Stomach smooth muscle (tissue), 2 donors: ENCODE results near the gene MEIKIN.
"Not testable (repeated sequence)": the region's sequence is repeated elsewhere in the genome, so short reads cannot be mapped to it uniquely, and the experiment has no call there.

Experiments used
- H3K27ac ChIP-seq: one replicate; pipeline ENCODE4 v1.7.0; 2013; ENCODE audit warnings: mild to moderate bottlenecking, low read length, inconsistent platforms
- H3K27me3 ChIP-seq, 2 donors: one replicate each; pipeline ENCODE4 v1.7.0; 2013; ENCODE audit warnings: low read length in 2 of 2; ENCODE audit not compliant: insufficient read depth in 2 of 2, control insufficient read depth in 1 of 2
- H3K36me3 ChIP-seq, 2 donors: one replicate each; pipeline ENCODE4 v1.7.0; 2013; ENCODE audit warnings: low read length in 2 of 2; ENCODE audit not compliant: control insufficient read depth in 2 of 2, insufficient read depth in 2 of 2
- H3K4me1 ChIP-seq: one replicate; pipeline ENCODE4 v1.7.0; 2013; ENCODE audit warnings: low read length; ENCODE audit not compliant: control insufficient read depth, insufficient read depth
- H3K4me3 ChIP-seq, 2 donors: one replicate each; pipeline ENCODE4 v1.7.0; 2013; ENCODE audit warnings: low read length in 2 of 2
- H3K9ac ChIP-seq, 2 donors: one replicate each; pipeline ENCODE4 v1.7.0; 2013; ENCODE audit warnings: low read length in 2 of 2, mild to moderate bottlenecking in 1 of 2
- H3K9me3 ChIP-seq, 2 donors: one replicate each; pipeline ENCODE4 v1.7.0; 2013; ENCODE audit warnings: low read length in 2 of 2; ENCODE audit not compliant: control insufficient read depth in 2 of 2
- donor health status: healthy.
- donor health status: Pancreatic carcinoma.

Gene MEIKIN

DNA sequence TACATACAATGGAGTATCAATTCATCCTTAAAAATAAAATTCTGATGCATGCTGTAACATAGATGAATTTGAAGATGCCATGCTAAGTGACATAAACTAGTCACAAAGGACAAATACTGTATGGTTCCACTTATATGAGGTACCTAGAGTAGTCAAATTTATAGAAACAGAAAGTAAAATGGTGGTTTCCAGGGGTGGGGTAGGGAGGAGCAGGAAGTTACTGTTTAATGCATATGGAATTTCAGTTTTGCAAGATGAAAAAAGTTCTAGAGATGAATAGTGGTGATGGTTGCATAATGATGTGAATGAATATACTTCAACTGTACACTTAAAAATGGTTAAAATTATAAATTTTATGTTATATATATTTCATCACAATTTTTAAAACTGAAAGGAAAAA, 91.3 kb downstream of the MEIKIN start:
- H3K36me3 ChIP-seq: no peaks in the 10 kb centered on the region
- H3K27ac ChIP-seq: no peak overlapping the region
- H3K27me3 ChIP-seq: no peaks in the 10 kb centered on the region
- H3K9me3 ChIP-seq: no peaks in the 10 kb centered on the region
- H3K4me1 ChIP-seq: no peaks in the 10 kb centered on the region
- no peak overlapping the region for H3K9ac ChIP-seq
- no peak overlapping the region for H3K4me3 ChIP-seq

DNA sequence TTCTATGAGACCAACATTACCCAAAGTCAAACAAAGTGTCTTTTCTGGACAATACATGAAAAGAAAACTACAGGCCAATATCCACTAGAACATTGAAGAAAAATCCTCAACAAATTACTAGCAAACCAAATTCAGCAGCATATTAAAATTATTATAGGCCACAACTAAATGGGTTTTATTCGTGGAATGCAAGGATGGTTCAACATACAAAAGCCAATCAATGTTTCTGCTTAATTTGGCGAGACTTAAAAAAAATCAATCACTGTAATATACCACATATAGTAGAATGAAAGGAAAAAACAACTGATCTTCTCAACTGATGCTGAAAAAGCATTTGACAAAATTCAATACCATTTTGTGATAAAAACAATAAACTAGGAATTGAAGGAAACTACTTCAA, 96.8 kb downstream of the MEIKIN start:
- Histone ChIP-seq H3K4me3 (no peak overlapping the region), H3K9me3 (peaks cover 4 to 8% of the 10 kb centered on the region in 2 donors), H3K27me3 (no peaks in the 10 kb centered on the region), H3K4me1 (no peaks in the 10 kb centered on the region), H3K27ac (no peak overlapping the region), H3K36me3 (no peaks in the 10 kb centered on the region), H3K9ac (no peak overlapping the region)

DNA sequence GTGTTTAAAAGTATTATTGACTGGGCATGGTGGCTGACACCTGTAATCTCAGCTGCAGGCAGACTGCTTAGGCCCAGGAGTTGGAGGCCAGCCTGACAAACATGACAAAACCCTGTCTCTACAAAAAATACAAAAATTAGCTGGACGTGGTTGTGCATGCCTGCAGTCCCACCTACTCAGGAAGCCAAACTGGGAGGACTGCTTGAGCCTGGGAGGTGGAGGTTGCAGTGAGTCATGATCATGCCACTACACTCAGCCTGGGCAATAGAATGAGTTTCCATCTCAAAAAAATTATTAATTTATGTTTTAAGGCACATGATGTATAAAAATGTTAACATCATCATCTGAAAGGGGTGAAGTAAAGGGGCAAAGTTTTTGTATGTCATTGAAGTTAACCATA, 98.9 kb downstream of the MEIKIN start:
- H3K36me3 ChIP-seq: no peaks in the 10 kb centered on the region
- H3K4me1 ChIP-seq: no peaks in the 10 kb centered on the region
- no peak overlapping the region for H3K9ac ChIP-seq
- no peaks in the 10 kb centered on the region for H3K27me3 ChIP-seq
- H3K27ac ChIP-seq: no peak overlapping the region
- H3K4me3 ChIP-seq: no peak overlapping the region
- peaks cover 4 to 8% of the 10 kb centered on the region in 2 donors for H3K9me3 ChIP-seq

DNA sequence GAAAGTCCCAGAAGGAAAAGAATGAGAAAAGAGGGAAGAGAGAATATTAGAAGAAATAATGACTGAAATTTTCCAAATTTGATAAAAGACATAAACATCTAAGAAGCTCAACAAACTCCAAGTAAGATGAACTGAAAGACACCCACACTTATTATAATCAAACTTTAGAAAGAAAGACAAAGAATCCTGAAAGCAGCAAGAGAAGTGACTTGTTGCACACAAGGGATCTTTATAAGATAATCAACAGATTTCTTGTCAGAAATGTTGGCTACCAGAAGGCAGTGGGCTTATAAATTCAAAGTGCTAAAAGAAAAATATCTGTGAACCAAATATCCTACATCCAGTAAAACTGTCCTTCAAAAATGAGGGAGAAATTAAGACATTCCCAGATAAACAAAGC, 99.6 kb downstream of the MEIKIN start:
- H3K4me3 ChIP-seq: no peak overlapping the region
- H3K9ac ChIP-seq: no peak overlapping the region
- no peaks in the 10 kb centered on the region for H3K36me3 ChIP-seq
- no peaks in the 10 kb centered on the region for H3K27me3 ChIP-seq
- H3K9me3 ChIP-seq: peaks cover 4 to 8% of the 10 kb centered on the region in 2 donors
- no peaks in the 10 kb centered on the region for H3K4me1 ChIP-seq
- H3K27ac ChIP-seq: no peak overlapping the region

DNA sequence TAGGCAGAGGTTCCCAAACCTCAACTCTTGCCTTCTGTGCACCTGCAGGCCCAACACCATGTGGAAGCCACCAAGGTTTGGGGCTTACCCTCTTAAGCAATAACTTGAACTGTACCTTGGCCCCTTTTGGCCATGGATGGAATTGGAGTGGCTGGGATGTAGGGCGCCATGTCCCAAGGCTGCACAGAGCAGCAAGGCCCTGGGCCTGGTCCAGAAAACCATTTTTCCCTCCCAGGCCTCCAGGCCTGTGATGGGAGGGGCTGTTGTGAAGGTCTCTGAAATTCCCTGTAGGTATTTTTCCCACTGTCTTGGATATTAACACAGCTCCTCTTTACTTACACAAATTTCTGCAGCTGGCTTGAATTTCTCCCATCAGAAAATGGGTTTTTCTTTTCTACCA, 102.5 kb downstream of the MEIKIN start:
- not testable (repeated sequence) for H3K4me1 ChIP-seq, H3K27me3 ChIP-seq, H3K4me3 ChIP-seq, H3K27ac ChIP-seq, H3K9me3 ChIP-seq, H3K9ac ChIP-seq, H3K36me3 ChIP-seq

DNA sequence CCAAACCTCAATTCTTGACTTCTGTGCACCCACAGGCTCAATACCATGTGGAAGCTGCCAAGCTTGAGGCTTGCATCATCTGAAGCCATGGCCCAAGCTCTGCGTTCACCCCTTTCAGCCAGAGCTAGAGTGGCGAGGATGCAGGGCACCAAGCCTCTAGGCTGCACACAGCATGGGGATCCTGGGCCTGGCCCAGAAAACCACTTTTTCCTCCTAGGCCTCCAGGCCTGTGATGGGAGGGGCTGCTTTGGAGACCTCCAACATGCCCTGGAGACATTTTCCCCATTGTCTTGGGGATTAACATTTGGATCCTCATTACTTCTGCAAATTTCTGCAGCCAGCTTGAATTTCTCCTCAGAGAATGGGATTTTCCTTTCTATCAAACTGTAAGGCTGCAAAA, 112.8 kb downstream of the MEIKIN start:
- H3K9ac ChIP-seq, H3K27ac ChIP-seq, H3K9me3 ChIP-seq, H3K27me3 ChIP-seq, H3K36me3 ChIP-seq, H3K4me3 ChIP-seq, H3K4me1 ChIP-seq: not testable (repeated sequence)

DNA sequence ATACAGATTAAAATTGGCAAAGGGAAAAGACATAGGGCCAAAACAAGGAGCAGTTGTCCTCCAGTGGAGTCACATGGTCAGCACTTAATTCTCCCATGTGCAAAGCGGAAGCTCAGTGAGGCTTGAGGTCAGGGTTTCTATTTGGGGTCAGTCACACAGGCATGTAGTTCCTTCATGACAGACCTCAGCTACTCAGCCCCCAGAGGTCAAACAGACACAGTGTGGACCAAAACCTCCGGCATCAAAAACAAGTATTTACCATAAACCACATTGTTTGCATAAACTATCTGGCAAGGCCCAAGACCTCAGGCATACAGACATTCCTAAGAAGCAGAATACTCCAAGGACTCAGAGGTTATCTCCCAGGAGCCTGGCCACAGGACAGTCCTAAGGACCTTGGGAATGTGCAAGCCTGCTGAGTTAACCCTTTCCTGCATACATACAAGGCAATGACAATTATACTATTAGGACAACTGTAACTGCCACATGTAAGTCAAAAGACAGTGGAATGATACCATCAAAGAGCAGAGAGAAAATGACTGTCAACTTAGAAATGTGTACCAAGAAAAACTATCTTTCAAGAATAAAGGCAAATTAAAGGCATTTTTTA, 120.0 kb downstream of the MEIKIN start:
- Histone ChIP-seq H3K4me3 (no peak overlapping the region), H3K36me3 (no peaks in the 10 kb centered on the region), H3K27me3 (no peaks in the 10 kb centered on the region), H3K9ac (no peak overlapping the region), H3K4me1 (no peaks in the 10 kb centered on the region), H3K27ac (no peak overlapping the region), H3K9me3 (peaks cover 3 to 4% of the 10 kb centered on the region in 2 donors)

DNA sequence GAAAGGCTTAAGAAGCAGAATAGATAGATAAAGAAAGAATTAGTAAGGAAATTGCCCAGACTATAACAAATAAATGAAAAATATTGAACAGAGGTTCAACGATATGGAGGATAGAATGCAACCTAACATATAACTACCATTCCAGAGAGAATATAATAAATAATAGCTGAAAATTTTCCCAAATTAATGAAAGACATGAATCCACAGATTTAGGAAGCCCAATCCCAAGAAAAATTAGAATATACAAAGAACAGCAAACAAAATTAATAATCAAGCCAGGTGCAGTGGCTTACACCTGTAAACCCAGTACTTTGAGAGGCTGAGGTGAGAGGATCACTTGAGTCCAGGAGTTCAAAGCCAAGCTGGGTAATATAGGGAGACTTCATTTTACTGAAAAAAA, 120.8 kb downstream of the MEIKIN start:
- H3K36me3 ChIP-seq: no peaks in the 10 kb centered on the region
- no peak overlapping the region for H3K27ac ChIP-seq
- peaks cover 3 to 4% of the 10 kb centered on the region in 2 donors for H3K9me3 ChIP-seq
- no peak overlapping the region for H3K4me3 ChIP-seq
- H3K27me3 ChIP-seq: no peaks in the 10 kb centered on the region
- no peaks in the 10 kb centered on the region for H3K4me1 ChIP-seq
- H3K9ac ChIP-seq: no peak overlapping the region

DNA sequence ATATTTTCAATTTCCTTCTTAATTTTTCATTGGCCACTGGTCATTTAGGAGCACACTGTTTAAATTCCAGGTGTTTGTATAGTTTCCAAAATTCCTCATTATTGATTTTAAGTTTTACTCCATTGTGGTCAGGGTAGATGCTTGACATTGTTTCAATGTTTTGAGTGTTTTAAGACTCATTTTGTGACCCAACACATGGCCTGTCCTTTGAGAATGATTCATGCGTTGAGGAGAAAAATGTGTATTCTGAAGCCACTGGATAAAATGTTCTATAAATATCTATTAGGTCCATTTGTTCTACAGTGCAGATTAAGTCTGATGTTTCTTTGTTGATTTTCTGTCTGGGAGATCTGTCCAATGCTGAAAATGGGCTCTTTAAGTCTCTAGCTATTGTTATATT, 124.2 kb downstream of the MEIKIN start:
- Histone ChIP-seq H3K36me3 (no peaks in the 10 kb centered on the region), H3K9me3 (peaks cover 3 to 4% of the 10 kb centered on the region in 2 donors), H3K4me1 (no peaks in the 10 kb centered on the region), H3K27me3 (no peaks in the 10 kb centered on the region), H3K4me3 (no peak overlapping the region), H3K9ac (no peak overlapping the region), H3K27ac (no peak overlapping the region)

DNA sequence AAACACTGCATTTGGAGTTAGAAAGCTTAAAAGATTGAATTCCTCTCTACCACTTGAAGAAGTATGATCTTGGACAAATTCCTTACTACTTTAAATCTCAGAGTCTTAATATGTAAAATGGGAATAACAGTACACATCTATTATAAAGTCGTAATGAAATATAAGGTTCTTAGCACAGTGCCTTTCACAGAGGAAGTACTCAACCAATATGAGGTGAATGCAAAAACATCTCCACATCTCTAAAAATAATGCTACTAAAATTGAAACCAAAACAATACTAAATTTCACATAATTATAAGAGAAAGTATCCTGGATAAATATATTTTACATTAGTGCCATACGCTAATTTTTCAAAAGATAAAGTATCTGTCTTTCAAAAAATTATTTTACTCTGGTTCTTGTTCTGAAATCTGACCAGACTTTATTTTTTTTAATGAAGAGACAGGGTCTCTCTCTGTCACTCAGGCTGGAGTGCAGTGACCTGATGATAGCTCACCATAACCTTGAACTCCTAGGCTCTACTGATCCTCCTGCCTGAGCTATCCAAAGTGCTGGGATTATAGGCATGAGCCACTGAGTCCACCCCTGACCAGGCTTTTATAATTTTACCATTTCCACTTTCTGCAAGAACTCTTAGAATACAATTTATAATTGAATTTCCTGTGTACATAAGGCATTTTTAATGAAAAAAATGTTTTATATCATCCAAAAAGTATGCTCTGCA, 127.3 kb downstream of the MEIKIN start:
- no peaks in the 10 kb centered on the region for H3K9me3 ChIP-seq
- no peak overlapping the region for H3K27ac ChIP-seq
- no peaks in the 10 kb centered on the region for H3K27me3 ChIP-seq
- H3K4me1 ChIP-seq: no peaks in the 10 kb centered on the region
- no peak overlapping the region for H3K9ac ChIP-seq
- no peak overlapping the region for H3K4me3 ChIP-seq
- H3K36me3 ChIP-seq: no peaks in the 10 kb centered on the region

DNA sequence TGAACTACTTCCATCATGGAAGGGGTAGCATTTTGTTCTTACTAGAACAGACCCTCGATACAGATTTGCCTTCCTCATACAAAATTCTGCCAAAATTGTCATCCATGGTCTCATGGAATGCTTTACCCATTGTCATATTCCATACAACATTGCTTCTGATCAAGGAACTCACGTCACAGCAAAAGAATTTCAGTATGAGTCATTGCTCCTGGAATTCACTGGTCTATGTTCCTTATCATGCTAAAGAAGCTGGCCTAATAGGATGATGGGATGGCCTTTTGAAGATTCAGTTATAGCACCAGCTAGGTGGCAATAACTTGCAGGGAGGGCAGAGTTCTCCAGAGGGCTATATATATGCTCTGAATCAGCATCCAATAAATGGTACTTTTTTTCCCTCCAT, 130.5 kb downstream of the MEIKIN start:
- Histone ChIP-seq H3K27me3 (no peaks in the 10 kb centered on the region), H3K4me1 (no peaks in the 10 kb centered on the region), H3K36me3 (no peaks in the 10 kb centered on the region), H3K9me3 (no peaks in the 10 kb centered on the region), H3K27ac (no peak overlapping the region), H3K9ac (no peak overlapping the region), H3K4me3 (no peak overlapping the region)
